Stimulated activated CD4-positive, alpha-beta T cell treated with anti-CD3 and anti-CD28 coated beads, TNF-alpha, amount 100 ng/mL, for 4 hours (primary cell): Measurements from ENCODE around the gene ARHGAP24.

ENCODE experiments used
- DNase-seq, 3 experiments: peaks; one replicate each; pipeline ENCODE4 v3.0.0-alpha.2; 2020; ENCODE audit warnings: low read depth in 3 of 3

Gene ARHGAP24

DNA sequence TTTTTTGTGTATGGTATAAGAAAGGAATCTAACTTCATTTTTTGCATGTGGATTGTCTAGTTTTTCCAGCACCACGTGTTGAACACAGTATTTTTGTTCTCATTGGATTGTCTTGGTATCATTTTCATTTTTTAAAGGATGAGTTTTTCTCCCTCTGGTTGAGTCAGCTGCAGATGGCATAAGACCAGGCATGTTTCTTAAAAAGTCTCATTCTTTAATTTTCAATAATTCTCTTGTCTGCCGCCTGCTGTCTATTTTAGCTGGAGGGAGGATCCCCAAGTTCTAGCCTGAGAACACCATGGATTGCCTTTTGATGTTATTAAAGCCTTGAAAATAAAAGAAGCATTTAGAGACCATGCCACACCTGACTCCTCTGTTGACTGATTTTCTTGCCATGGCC lies 263.8 kb downstream of the ARHGAP24 start:
- no peak for DNase-seq

DNA sequence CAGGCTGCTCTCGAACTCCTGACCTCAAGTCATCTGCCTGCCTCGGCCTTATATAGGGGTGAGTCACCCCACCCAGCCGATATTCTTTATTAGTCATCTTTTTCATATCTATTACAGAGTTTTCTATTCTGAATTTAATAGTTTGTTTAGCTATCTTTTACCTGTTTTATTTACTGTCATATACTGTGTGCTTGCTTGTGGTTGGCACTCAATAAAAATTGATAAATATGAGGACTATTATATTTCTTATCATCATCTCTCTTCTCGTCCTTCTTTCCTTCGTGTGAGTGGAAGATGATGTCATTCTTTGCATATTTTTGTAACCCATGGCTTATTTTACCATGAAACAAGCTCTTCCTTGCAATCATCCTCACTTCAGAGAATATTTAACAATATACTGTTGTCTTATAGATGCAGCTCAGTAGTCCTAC lies 265.5 kb downstream of the ARHGAP24 start:
- DNase-seq: no peak

DNA sequence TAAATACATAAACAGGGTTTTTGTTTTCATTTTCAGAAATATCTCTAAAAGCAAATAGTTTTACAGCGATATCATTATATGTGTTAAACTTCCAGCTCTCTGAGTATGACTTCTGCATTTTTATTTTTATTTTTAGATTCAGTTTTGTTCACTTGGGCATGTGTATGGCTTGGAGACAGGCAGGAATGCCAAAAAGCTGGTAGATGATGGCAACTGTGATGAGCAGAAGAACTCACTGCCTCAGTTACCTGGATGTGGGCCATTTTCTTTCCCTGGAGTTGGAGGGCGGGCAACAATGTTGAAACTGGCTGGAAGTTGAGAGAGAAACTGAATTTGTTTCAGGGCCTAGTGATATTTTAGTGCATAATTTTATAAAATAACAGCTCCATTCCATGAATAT lies 266.4 kb downstream of the ARHGAP24 start:
- DNase-seq: no peak

DNA sequence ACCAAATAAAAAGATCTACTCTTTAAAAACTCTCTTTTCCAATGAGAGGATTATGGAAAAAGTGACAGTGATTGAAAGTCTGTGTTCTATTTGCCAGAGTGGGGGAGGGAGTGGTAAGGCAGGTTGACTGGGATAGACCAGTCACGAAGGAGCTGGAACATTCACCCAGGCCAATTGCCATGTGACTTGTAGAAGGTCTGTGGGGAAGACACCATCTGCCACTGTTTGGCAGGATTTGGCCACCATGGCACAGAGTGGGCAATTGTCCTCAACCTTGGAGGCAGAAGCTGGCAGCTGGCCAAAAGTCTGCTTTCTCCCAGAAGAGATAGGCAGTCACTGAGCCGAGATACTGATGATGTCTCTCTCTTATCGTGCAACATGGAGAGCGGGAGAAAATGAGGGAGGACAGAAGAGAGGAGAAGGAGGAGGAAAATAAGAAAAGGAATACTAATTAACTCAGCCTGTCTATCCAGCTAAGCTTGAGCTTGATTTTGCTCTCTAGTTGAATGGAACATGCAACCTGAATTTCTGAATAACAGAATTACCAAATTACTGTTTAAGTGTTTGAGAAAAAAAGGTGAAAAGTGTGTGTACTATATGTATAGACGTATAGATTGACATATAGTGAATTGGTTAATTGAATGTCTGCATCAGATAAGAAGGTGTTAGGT lies 267.1 kb downstream of the ARHGAP24 start:
- no peak for DNase-seq

DNA sequence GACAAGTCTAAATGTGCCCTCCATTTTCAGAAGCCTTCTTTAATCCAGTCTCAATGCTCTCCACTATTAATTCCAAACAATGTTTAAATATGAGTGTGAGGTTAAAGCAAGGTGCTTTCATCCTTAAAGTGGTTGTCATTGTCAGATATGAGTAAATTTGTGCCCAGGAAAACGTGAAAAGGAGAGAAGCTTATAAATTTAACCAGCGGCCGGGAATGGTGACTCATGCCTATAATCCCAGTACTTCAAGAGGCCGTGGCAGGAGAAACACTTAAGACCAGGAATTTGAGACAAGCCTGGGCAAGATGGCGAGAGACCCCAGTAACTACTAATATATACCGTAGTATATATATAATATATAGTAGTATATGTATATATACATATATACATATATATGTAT lies 270.0 kb downstream of the ARHGAP24 start:
- no peak for DNase-seq

DNA sequence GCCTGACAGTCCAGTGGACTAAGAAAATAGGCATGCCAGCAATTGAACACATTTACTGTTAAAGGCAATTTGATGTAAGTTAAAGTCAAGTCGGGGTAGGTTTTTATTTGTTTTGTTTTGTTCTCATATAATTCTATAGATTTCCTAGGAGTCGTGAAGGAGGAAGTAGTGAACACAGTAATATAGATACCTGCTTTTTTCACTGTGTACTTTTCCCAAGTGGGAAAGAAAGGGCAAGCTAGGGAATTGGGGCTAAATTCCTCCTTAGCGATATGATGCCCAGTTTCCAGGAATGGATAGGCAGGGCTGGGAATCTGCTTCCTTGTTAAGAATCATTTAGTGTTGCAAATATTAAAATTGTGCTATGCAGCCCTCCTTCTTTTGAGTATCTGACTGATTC lies 271.0 kb downstream of the ARHGAP24 start:
- no peak for DNase-seq

DNA sequence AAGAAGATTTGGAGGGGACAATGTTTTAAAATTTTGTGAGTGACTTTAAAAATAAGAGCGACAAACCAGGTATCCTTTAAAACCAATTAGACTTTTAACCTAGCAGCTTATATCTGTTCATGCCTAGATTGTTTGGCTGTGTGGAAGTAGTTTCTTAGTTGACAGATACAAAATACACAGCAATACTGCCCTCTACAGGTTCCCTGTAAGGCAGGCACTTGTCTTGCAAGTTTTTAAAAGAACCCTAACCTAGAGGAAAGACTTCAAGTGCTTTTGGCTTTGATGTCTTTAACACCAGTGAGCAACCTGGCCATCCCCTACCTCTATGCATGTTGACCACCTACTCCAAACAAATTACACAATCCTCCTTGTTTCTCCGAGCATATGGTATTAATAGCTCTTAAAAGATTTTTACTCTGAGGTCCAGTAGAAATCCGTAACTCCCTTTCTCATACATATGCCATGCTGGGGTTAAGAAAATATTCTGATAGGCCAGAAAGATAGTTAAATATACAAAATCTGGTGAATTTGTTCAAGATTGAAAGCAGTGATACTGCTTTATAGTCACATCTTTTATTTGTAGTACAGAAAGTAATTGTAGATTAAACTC lies 273.0 kb downstream of the ARHGAP24 start:
- no peak for DNase-seq

DNA sequence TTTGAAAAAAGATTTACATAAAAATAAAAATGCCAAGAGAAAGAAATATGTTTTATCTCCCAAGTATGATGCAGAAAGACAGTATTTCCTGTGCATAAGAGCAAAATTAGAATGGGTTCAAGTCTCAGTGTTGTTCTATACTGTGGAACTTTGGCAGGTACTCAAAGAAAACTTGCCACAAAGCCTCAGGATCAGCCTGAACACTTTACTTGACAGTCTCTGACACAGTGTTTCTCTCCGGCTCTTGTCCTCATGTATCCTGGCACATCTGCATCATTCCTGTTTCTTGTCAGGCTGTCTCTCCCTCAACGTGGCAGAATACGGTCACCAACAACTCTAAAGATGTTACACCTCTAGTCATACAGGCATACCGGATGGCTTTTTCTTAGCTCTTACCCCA lies 273.7 kb downstream of the ARHGAP24 start:
- DNase-seq: no peak

DNA sequence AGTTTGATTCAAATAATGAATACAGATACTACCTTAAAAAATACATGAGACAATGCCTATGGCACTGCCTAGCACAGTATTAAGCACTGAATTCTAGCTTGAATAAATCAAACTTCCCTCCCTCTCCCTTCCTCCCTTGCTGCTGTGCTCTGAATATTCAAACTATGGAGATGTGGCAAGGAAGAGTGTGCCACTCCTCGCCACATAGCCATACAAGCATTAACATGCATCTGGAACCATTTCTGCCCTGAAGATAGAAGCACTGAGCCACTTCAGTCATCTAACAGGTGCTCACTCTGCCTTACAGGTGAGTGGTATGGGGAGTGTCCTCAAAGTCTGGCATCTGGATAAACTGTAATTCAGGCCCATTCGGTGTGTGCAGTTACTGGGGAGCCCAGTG lies 276.9 kb downstream of the ARHGAP24 start:
- no peak for DNase-seq

DNA sequence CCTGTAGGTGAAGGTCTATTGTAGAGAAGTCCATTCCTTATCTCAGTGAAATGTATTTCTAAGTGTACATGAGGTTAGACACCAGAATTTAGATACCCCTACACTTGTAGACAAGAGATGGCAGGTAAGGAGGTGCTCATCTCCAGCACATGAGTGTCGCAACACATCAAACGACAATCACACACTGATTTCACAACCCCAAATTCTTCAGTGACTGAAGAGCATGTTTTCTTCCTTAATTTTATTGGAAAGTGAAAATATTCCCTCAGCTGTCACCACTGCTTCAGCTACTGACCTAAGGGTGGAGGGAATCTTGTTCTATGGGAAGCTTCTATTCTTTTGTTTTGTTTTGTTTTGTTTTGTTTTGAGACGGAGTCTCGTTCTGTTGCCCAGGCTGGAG lies 280.3 kb downstream of the ARHGAP24 start:
- no peak for DNase-seq

DNA sequence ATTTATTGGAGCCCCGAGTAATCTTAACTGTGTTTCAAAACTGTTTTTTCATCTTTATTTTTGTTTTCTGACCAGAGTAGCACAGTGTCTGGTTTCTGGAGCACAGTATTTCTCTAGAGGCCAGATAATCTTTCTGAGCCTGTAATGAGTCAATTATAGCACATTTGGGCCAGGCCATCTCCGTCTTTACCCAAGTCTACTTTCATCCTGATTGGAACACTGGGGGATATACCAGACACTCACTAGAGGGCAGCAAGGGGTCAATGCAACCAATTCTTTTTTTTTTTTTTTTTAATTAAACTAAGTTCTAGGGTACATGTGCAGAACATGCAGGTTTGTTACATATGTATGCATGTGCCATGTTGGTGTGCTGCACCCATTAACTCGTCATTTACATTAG lies 282.0 kb downstream of the ARHGAP24 start:
- no peak for DNase-seq

DNA sequence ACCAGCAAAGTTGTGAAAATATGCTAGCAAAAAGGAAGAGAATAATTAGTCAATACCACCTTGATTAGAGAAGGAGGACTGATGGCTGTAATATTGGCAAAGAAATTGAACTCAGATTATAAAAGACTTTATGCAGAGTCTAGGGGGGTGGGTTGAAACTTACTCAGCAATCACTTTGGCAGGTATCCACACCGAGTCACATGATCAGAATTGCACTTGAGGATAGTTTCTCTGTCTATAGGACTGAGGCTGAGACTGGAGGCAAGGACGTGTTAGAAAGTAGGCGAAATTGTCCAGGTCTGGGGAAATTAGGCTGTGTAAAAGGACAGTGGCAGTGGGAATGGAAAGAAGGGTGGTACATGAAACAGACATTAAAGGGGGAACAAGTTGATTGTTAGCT lies 284.4 kb downstream of the ARHGAP24 start:
- DNase-seq: no peak

DNA sequence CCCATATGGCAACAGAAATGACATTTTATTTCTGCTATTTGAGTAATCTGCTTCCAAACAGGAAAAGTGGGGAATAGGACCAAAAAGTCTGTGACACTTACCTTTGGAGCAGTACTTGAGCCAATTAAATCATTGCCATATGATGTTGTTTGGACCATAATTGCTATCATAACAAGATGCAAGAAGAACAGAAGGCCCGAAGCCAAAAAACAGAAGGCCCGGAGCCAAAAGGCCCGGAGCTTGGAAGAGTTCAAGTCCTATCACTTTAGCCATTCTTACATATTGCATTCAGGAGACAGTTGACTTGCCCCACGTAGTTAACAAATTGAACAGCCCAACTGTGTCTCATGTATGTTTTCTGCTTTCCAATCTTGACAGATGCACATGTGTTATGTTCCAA lies 285.6 kb downstream of the ARHGAP24 start:
- DNase-seq: no peak

DNA sequence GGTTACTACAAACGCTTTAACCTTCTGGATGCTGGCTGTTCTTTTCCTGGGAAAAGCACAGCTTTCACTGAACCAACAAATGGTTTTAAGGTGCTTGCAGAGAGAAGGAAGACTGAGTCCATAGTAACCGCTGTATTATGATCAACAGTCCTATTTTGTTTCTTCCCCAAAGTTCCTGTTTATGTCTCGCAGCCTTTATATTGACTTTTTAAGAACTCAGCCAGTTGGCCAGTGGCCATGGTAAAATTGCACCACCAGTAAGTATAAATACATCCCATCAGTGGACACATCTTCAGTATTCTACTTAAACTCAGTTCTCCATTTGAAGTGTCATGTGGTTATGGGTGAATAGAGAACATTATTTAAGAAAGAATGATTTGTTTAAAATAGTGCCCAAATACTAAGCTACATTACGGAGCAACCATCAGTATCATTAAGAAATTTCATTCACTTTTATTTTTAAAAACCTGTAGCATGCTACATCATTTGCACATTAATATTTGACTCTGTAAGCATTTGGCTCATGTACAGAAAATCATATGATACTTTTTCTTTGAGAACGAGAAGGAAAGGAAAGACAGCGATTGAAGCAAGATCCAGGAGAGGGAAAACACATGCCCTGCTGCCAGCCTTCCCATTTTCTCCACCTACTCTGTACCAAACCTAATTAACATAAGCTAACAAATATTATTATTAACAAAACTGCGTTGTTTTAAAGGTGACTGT lies 287.0 kb downstream of the ARHGAP24 start:
- no peak for DNase-seq

DNA sequence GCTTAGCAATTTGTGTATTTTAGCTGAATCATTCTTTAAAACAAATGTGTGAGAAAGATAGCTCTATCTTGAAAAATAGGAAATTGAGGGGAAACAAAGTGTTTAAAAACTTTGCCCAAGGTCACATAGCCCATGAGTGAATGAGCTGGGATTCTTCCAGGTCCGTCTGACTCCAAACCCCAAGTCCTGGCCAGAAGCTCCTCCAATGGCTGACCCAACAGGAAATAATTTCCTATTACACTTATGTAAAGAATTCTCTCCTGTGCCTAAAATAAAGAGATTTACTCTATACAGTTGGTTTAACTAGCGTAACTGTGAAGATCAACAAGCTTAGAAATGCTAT lies 287.6 kb downstream of the ARHGAP24 start:
- no peak for DNase-seq

DNA sequence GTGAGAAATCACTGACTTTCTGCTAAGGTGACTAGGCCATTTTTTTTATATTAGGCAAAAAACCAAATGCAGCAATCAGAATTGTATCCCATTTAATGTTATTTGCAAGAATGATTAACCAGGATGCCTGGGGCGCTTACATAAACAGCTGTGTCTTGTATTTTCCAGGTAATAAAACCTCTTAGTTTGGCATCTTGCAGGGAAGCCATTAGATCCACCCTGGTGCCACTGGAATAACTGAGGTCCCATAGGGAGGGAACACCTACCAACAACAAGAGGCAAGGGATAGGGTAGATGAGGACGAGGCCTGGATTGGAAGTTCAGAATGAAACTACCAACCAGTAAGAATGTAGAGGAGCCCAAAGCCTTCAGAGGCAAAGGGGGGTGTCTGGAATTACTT lies 288.3 kb downstream of the ARHGAP24 start:
- DNase-seq: no peak

DNA sequence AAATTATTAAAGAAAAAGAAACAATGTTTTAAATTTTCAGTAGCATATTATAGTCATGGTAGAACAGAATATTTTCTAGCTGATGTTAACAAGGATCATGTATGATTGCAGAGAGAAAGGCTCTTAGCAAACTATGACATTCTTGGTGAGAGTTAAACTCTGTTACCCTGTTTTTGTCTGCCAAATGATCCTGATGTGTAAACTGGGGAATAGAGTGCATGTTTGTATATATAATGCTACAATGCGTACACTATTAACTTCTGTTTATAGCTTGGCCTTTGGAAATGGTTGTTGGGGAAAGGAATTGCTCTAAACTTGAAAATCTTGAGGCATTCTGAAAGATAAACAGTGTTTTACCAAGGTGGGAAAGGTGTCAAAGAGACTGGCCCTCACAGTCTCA lies 292.7 kb downstream of the ARHGAP24 start:
- no peak for DNase-seq

DNA sequence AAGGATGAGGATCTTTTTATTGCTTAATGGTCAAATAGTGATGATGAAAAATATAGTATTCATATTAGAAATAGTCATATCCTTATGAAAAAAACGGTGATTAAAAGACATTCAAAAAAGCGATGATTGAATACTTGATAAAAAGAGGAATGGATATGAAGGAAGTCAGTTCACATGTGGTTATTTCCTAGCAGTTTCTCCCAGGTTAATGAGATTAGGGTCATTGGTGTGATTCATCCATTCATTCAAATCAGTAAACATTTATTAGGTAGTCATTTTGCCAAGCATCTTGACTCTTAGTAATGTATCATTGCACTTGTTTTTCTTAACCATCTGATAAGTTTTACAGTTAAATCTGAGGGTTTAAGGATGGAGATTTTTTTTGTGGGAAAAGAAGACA lies 294.1 kb downstream of the ARHGAP24 start:
- no peak for DNase-seq

DNA sequence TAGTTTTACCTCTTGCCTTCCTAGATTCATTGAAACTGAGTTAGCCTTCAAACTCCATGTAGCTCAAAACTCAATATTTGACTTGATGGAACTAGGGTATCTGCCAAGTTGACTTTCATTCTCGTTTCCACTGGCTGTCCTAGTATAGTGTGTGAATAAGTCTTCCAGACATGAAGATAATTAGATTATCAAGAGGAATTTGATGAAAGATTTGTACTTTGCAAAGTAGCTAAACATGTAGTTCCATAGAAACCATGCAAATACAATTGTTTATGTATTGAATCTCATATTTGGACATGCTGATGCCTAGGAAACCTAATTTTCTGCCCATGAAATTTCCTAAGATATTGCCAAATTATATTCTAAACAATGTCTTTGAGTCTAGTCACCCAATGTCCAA lies 297.5 kb downstream of the ARHGAP24 start:
- no peak for DNase-seq

DNA sequence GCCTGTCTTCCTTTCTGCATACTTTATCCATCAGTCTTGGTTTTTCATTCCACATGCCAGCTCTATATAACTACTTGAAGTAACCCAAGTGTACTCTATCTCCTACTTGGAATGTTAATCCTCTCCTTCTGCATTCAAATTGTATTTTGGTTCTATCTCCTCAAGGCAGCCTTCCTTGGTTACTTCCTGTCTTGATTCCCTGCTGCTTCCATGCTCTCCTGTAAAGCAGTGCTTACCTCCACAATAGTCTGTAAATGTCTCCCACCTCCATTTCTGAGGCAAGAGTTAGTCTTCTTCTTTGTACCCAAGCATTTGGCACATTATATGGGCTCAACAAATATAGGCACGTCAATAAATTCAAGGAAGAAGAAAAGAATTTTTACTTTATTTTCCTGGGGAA lies 298.4 kb downstream of the ARHGAP24 start:
- DNase-seq: no peak

DNA sequence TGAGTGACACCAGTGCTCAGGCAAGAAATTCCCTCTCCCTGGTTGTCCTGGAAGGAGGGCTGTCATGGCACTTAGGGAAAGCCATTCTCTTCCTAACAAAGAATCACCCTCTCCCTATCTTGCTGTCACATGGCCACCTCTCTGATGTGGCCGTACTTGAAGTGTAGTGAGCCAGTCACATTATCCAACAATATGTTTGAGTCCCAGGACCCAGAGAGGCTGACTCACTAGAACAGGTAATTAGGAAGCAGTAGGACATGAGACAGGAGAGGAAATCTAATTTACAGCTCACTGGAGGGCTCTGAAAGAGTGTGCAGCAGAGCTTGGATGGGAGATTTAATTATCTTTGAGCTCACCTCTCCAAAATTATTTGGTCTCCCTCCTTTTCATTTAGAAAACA lies 299.1 kb downstream of the ARHGAP24 start:
- DNase-seq: no peak

DNA sequence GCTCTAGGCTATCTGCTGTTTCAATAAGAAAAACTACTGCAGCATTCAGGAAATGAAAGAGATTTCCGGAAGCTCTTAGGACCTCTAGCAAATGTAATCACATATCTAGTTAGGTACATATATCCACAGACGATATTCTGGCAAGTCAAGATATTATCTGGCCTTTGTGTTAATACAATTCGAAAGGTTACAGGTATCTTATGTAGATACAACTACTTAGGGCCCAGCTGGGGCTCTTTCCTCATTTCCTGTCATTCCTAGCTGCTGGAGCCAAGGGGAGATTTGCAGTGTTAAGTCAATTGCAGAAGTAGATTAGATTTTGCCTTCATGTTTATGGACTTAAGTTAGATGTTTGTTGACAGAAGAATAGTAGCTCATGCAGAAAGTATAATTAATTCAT lies 299.5 kb downstream of the ARHGAP24 start:
- no peak for DNase-seq

DNA sequence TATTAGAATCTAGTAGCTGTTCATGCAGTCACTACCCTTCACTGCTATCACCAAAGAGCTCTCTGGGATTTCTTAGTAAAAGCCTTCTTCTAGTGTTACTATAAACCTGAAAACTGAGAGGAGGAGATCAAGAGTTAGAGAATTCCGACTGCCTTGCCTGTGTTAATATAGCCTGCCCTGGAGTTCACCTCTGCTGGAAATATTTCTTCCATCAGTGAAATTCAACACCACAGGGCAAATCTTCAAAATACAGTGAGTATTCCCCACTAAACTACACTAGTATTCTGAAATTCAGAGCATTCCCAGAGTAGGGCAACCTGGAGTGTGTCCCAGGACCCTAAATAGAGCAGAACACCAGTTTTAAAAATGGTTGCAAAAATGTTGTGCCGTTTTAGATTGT lies 301.1 kb downstream of the ARHGAP24 start:
- DNase-seq: no peak
